Hypothalamus (tissue), 51 donors: ENCODE measurements around the gene C9orf57.
A peak's percentile ranks its signal among the peaks of the same experiment; 100 is the strongest.
"Not testable (repeated sequence)": the region's sequence is repeated elsewhere in the genome, so short reads cannot be mapped to it uniquely, and the experiment has no call there.

Experiments used
- DNase-seq, 51 donors: peaks; one replicate each; lab custom pipeline; 2025; lab: John Stamatoyannopoulos, UW

Gene C9orf57, protein sequence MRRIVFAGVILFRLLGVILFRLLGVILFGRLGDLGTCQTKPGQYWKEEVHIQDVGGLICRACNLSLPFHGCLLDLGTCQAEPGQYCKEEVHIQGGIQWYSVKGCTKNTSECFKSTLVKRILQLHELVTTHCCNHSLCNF

DNA sequence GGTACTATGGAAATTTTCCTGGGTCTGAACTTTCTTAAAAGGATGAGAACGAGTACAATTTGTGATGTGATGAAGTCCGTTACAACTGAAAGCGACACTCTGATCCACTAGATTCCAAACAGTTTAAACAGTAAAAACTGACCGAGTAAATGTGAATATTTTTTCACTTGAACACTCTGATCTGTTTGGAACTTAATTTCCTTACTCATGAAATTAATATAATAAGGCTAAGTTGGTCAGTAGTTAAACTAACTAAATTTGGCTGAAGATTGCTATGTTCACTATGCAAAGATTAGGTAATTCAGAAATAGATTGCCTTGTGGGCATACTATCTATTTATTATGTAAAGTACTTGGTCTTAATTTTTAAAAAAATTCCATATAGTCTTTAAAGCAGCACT is at the start of gene C9orf57:
TSS of gene C9orf57 (minus strand) at position 101 of the 400 bp plus-strand sequence. CDS start 1,282 bp downstream, outside the sequence.
- DNase-seq: no peak

GRCh38 chr9:72102520-72102919 is 42.1 kb upstream of the C9orf57 start:
- DNase-seq: no peak

DNA sequence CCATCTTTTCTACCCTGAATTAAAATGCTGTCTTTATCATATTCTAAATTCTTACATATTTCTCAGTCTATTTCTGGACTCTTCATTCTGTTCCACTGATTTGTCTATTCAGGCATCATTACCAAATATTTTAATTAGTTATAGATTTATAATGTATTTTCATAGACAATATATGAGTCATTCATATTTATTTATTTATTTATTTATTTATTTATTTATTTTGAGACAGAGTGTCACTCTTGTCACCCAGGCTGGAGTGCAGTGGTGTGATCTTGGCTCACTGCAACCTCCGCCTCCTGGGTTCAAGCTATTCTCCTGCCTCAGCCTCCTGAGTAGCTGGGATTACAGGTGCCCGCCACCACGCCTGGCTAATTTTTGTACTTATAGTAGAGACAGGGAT is 35.1 kb upstream of the C9orf57 start:
- not testable (repeated sequence) for DNase-seq

GRCh38 chr9:72092820-72093219 is 32.4 kb upstream of the C9orf57 start:
- DNase-seq: no peak

GRCh38 chr9:72089451-72090130 is 29.2 kb upstream of the C9orf57 start:
- DNase-seq: no peak

GRCh38 chr9:72082536-72082935 is 22.1 kb upstream of the C9orf57 start:
- no peak for DNase-seq

- not testable (repeated sequence) for DNase-seq
Measured at GRCh38 chr9:72074666-72075065, 14.3 kb upstream of the C9orf57 start.

DNA sequence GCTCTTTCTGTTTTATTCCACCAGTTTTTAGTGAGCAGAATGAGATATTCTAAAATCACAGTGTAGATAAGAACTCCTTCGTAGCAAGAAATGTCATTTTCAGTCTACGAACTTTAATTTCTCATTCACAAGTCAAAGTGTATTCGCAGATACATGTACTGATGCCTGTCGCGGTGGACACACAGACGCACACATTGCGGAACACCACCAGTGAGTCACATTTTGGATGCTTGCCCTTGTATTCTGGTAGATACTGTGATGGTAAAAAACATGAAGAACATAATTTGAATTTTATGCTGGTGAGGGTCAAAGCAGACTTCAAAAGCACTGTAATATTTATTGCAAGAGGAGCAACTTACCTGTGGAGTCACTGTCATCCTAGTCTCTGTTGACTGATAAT is 4.7 kb upstream of the C9orf57 start:
- no peak for DNase-seq

DNA sequence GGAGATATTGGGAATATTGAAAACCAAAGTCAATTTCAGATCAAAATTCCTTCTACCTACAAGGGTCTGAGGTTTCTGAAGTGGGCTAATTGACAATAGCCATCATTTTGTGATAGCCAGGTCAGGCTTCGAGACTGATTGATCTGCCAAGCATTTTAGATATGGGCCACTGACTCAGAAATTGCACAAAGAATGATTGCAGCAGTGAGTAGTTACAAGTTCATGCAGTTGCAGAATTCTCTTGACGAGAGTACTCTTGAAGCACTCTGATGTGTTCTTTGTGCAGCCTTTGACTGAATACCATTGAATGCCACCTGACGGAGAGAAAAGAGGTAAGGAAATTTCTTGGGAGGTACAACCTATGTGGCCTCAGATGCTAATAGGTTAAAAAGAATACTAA is 8.3 kb downstream of the C9orf57 start:
- no peak for DNase-seq

- DNase-seq: no peak
Measured at GRCh38 chr9:72048850-72049249, 11.6 kb downstream of the C9orf57 start.

DNA sequence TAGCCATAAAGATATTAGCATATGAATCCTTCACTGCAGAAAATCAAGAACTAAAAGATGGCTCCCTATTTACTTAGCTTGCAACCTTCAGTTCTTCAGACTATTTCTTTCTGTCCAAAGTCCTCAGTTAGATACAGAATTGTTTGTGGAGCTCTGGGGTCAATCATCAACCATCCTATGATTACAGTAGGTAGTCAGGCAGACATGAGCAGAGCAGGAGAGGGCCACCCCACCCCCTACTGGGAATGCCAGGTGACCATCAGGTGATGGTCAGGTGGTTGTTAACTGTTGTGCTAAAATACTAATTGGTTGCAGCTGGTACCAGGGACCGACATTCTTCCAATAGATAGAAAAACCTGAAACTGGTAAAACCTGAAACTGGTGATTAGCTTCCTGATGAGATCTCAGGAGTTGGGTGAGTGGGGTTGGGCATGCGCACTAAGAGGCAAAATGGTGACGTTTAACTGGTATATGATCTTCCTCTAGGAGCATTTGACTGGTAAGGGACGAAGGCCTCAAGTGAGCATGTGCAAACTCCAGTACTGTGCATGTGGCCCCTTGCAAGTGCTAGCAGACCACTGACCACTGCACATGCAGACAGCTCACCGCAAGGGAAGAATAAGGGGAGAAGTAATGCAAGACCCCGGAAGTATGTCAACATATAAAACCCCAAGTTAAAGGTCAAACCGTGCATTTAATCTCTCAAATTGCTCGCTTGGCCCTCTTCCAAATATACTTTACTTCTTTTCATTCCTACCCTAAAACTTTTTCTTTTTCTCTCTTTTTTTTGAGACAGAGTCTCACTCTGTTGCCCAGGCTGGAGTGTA is 13.6 kb downstream of the C9orf57 start:
- DNase-seq: no peak

GRCh38 chr9:72044095-72044494 is 16.3 kb downstream of the C9orf57 start:
- no peak for DNase-seq

GRCh38 chr9:72043576-72043975 is 16.8 kb downstream of the C9orf57 start:
- no peak for DNase-seq

GRCh38 chr9:72042928-72043327 is 17.5 kb downstream of the C9orf57 start:
- no peak for DNase-seq

GRCh38 chr9:72041775-72042194 is 18.6 kb downstream of the C9orf57 start:
- DNase-seq: no peak

DNA sequence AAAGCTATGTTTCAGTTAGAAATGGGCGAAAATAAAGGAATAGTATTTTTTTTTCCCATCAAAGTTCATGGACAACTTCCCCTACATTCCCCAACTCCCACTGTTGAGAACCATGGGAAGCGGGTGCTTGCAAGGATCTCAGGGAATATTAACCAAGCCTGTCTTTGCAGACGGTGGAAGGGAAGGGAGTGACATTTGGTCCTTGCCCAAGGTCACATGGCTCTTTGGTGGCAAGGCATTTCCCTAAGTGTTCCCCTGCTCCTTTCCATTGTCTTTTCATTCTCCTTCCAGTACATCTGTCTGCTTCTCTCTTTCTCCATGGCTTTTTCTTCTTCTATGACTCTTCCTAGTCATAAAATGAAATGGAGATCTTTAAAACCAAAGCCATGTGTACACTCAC is 19.0 kb downstream of the C9orf57 start:
- DNase-seq: no peak

GRCh38 chr9:72039532-72039931 is 20.9 kb downstream of the C9orf57 start:
- no peak for DNase-seq

DNA sequence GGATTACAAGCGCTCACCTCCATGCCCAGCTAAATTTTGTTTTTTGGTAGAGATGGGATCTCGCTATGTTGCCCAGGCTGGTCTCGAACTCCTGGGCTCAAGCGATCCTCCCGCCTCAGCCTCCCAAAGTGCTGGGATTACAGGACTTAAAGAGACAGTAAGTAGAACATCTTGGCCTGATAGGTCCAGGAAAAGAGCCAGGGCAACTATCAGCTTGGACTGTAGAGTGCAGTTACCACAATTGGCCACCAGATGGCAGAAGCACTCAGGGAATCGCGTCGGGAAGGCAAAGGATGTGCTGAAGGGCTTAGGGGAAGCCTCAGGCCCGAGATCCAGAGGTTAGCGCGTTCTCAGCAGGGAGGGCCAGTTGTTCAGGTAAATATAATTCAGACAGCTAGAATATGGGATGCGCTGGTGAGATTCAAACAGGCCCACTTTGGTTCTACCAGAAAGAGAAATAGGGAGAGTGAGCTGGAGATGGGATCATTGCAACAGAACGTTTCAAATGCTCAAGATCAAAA is 21.5 kb downstream of the C9orf57 start:
- DNase-seq: peak in 50 of 51 donors; percentile 5 to 90 (median 56)

DNA sequence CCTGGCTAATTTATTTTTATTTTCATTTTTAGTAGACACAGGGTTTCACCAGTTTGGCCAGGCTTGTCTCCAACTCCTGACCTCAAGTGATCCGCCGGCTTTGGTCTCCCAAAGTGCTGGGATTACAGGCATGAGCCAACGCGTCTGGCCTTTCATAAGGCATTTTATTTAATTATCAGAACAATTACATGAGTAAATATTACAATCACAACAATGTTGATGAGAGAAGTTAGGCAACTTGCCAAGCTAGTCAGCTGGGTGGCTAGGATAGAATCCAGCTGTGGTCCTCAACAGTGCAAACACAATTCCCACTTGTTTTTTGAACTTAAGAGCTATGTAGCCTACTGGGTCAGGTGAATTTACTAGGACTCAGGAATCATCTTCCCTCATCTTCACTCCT is 22.0 kb downstream of the C9orf57 start:
- peak in 2 of 51 donors; percentile 1 to 3 for DNase-seq

DNA sequence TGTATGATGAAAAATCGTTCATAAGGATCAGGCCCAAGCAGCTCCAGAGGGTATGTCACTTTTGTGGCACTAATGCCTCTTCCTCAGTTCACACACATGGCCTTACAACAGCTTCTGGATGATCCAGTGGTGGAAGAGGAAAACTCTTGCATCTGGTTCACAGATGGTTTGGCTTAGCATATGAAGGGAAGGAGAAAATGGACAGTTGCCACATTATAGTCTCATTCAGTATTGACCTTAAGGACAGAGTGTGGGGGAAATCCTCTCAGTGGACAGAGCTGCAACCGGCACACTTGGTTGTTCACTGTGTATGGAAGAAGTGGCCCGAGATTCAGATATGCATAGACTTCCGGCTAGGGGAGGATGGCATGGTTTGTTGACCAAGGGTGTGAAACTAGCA is 22.8 kb downstream of the C9orf57 start:
- DNase-seq: no peak

GRCh38 chr9:72030767-72031166 is 29.6 kb downstream of the C9orf57 start:
- DNase-seq: no peak
